GM18867 (cell line): ENCODE data around the gene THOC1.

Experiments used
- ATAC-seq: cut with Tn5 transposase; IDR thresholded peaks from one replicate; pipeline ENCODE4 v1.9.1; 2021; ENCODE audit warnings: mild to moderate bottlenecking, moderate library complexity; ENCODE audit not compliant: unreplicated experiment

THOC1 gene

DNA sequence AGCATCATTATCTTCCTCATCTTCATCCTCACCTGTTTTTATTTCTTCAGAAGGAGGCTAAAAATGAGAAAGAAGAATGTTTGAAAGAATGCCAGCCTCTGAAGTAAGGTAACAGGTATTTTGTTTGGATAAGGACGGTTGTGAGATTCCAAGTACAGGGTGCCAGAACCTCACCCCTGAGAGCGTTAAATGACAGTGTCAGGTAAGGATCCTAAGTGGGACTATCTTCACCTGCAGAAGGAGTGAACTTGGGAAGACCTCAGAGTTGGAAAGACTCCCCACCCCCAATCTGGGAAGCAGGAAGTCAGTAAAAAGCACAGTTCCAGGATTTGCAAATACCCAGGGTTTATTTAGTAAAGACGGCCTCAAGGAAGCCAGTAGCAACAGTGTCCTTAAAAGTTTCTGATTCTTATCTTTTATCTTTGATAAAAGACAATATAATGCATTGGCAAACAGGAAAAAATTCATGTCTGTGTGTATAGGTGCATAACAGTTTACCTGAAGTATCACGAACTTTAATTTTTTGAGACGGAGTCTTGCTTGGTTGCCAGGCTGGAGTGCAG is 52.3 kb downstream of the THOC1 start:
- no peak for ATAC-seq

DNA sequence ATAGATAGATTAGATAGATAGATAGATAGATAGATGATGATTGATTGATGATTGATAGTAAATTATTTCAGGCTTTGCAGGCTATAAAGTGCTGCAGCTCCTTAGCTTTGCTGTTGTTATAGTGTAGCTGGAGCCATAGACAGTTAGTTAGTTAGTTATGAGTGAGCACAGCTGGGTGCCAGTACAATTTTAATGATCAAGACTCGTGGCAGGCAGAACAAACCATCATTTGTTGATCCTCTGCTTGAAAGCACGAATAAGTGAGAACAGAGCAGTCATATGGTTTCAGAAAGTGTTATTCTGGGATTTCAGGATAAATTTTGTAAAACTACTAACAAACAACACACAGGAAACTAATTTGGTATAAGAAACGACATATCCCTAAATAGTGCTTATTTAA is 53.9 kb downstream of the THOC1 start:
- no peak for ATAC-seq

DNA sequence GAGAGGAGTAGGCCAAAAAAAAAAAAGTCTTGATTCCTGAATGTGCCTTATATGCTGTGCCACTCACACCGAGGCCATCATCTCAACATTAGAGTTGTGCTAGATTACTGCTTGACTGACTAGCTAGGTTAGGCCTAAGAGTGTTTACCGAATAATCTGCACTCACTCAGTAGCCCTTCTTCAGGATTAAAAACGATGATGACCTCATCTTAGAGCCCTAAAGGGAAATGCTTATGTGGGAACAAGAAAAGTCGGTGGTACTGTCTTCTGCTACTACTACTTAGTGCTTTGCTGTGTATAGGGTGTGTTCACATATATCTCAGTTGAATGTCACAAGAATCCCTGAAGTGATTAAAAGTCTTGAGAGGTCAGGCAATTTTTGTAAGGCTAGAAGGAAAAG is 54.3 kb downstream of the THOC1 start:
- ATAC-seq, result no peak

DNA sequence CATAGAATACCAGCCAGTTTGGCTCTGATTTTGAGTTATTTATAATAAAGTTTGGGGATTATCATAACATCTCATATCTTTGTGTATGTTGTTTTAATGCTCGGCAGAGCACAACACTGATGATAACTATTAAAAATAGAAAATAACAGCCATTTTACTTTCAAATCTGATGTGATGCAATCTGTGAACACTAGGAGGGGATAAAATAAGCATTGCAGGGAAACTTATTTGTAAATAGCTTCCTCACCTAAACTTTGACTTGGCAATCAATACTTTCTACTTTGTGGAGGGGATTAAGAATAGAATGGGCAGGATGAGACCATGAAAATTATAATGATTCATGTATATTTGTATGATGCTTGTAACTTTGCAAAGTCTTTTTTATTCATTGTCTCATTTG is 55.1 kb downstream of the THOC1 start:
- no peak for ATAC-seq

DNA sequence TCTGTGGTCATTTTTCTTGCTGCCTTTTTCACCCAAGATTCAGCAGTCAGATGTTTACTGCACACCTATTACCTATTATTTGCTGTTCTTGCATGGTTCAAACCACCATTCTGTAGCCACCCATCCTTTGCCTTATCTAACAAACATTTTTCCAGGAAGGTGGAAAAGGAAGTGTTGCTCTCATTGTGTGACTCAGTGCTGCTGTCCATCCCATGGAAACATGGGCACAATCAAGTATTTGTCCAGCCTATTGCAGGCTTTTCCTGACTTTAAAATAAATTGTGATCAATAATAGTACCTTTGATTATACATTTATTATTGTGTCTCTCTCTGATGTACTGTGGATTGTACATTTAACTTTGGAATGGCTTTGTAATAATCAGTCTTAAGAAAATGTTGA is 56.3 kb downstream of the THOC1 start:
- ATAC-seq, result no peak

DNA sequence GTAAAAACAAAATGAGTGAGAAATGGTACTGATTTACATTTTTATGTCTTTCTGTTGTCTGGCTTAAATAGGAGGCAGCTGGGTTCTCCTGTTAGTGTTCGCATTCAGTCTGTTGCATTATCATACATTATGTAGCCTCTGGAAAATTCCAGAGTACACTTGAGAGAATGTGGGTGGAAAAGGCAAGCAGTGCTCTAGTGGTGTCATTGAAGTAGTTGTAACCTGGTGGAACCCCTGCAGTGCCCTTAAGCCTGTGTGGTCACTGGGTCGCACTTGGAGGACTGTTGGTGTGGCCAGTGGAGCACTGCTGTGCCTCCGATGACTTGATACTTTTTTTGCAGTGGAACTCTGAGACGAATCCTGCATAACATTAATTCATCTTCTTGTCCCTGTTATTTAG is 57.1 kb downstream of the THOC1 start:
- ATAC-seq, result no peak

DNA sequence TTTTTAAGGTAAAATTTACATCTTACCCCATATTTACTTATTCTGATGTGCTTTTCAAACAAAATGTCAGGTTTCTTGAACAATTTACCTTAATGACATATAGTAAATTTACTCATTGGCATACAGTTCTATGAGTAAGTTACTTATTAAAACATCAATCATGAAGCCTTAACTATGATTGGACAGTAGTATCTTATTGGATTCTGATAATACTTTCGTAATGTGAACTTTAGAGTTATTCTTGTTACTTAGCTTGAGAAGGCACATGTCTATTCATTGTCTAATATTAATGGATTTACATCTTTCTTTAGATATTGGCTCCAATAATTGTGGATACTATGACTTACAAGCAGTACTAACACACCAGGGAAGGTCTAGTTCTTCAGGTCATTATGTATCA is 57.8 kb downstream of the THOC1 start:
- no peak for ATAC-seq

DNA sequence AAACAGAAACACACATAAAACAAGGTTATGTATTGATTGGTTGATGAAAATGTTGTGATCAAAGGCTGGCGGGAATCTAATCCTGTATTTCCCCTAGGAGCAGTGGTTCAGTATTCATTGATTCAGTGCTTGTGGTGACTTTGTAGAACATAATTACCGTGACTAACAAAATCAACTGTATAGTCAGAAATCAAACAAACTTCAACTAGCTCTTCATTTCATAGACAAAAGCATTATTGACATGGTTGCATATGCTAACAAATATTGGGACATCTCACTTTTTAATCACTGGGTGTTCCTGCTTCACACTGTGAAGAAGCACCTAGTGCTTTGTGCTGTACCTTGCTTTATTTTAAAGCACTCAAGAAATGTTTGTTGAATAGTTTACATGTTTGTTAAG is 68.1 kb downstream of the THOC1 start:
- ATAC-seq, result no peak

DNA sequence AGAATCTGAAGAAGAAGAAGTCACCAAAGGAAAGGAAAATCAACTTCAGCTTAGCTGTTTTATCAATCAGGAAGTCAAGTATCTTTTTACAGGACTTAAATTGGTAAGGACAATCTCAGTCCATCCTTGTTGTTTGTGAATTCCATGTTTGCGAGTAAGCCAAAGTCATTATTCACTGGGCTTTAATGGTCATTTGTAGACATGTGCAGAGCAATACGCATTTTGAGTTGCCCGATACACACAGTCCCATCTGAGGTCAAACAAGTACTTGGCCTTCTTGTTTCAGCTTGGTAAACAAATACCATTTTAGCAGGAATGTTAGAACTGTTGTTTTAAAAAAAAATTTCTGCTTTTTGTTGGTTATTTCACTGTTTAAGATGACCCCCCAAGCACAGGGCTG is 68.6 kb downstream of the THOC1 start:
- no peak for ATAC-seq

DNA sequence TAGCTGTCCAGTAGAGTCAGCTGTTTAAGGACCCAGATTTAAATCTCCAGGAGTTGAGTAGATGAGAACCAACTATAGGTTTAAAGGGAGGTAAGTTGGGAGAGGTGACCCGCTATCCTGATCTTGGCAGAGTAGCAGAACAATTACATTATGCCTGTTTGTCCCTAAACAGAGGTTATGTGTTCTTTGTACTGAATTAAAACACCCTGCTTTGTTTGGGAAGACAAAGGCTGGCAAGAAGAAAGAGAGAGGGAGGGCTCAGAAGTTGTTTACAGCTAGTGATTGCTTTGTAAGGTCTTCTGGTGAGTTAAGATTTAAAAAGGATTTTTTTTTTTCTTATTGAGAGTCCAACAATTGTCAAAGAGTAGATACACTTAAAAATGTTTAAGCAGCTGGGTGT is 72.2 kb downstream of the THOC1 start:
- ATAC-seq, result no peak

DNA sequence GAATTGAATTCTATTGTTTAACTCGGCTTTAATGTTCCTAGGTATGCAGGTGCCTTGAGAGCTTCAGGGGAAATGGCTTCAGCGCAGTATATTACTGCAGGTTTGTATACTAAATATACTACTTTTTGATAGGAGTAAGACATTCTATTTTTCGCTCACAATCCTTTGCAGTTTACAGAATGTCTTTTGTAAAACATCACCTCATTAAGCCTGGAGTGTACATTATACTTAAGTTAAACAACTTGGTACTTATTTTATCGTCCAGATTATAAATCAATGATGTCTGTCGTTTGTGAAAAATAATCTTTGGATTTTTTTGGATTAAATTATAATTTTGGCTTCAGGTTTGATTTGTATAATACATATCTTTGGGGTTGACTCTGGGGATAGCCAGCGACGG is 75.0 kb downstream of the THOC1 start:
- ATAC-seq, result no peak

DNA sequence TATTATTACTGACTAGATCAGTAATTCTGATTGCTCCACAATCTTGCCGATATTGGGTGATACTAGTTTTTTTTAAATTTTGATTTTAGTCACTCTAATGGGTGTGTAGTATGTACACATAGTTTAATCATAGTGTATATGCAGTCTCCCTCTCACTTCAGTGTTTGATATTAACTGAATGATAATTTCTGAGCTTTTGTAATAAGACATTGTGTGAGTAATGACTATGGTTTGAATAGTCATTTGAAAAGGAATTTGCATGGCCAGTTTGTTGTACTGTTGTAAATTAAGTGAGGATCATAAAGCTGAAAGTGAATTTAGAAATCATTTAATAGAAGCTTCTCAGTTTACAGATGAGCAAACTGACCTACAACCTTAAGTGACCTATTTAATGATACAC is 76.1 kb downstream of the THOC1 start:
- no peak for ATAC-seq

DNA sequence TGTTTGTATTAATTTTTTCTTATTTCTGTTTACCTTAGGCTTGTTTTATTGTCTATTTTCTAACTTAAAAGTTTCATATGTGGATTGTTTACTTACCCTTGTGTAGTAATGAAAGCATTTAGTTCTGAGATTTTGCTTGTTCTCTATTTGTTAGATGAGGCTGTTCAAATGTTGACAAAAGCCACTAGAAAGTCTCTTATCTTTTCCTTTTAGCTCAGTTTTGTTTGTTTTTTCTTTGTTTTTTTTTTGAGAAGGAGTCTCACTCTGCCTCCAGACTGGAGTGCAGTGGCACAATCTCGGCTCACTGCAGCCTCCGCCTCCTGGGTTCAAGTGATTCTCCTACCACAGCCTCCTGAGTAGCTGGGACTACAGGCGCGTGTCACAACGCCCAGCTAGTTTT is 78.6 kb downstream of the THOC1 start:
- no peak for ATAC-seq

DNA sequence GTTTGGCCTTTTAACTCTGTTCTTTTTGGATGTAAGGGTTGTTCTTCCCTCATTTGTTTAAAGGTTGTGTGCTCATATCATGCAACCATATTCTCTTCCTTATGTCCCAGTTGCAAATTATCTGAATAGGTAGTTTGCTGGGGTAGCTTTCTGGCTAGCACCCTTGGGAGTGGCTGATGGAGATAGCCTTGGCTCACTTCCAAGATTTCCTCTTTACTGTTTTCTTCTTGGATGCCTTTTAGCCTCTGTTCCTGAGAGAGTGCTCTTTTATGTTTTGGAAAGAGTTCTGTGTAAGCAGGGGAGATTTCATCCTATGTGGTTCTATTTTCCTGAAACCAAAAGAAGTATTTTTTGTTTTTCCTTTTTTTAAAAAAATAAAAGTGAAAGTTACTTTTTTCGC is 84.1 kb downstream of the THOC1 start:
- no peak for ATAC-seq

DNA sequence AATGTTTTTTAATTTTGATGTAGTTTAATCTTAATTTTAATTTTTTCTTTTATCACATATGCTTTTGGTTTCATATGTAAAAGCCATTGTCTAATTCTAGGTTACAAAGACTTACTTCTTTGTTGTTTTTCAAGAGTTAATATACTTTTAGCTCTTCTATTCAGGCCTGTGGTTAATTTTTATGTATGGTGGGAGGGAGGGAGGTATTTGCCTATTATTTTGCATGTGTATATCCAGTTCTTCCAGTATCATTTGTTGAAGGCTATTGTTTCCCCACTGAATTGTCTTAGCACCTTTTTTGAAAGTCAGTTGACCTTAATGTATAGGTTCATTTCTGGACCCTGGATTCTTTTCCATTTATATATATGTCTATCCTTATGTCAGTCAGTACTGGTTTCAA is 86.1 kb downstream of the THOC1 start:
- ATAC-seq, result no peak

DNA sequence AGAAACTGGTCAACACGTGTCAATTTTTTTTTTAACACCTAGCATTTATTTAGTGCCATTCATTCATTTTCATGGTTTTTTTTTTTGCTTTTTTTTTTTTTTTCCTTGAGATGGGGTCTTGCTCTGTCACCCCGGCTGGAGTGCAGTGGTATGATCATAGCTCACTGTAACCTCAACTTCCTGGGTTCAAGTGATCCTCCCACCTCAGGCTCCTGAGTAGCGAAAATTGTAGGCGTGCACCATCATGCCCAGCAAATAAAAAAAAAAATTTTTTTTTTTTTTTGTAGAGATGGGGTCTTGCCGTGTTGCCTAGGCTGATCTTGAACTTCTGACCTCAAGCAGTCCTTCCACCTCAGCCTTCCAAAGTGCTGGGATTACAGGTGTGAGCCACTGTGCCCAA is 88.3 kb downstream of the THOC1 start:
- no peak for ATAC-seq

DNA sequence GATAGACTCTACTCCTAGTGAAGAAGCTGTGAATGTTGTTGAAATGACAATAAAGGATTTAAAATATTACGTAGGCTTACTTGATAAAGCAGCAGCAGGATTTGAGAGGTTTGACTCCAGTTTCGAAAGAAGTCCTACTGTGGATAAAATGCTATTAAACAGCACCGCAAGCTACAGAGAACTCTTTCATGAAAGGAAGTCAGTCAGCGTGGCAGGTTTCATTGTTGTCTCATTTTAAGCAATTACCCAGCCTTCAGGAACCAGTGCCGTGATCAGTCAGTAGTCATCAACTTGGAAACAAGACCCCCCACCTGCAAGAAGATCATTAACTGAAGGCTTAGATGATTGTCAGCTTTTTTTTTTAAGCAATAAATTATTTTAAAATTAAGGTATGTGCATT is 95.5 kb downstream of the THOC1 start:
- ATAC-seq, result no peak
